NK-92 (cell line): ENCODE results near the gene CROT.

Source experiments
- DNase-seq: peaks from one replicate; lab custom pipeline; 2025; ENCODE audit not compliant: unreplicated experiment; lab: John Stamatoyannopoulos, UW

Gene CROT

GRCh38 chr7:87413029-87413428 lies 67.6 kb downstream of the CROT start:
- DNase-seq, result no peak

- no peak for DNase-seq
Observed at GRCh38 chr7:87413951-87414793, 68.7 kb downstream of the CROT start.

- no peak for DNase-seq
Observed at GRCh38 chr7:87414794-87415188, 69.3 kb downstream of the CROT start.

- DNase-seq, result no peak
Observed at GRCh38 chr7:87416682-87417587, 71.5 kb downstream of the CROT start.

GRCh38 chr7:87420173-87420572 lies 74.7 kb downstream of the CROT start:
- DNase-seq, result no peak

GRCh38 chr7:87424075-87424474 lies 78.6 kb downstream of the CROT start:
- DNase-seq, result no peak

- no peak for DNase-seq
Observed at GRCh38 chr7:87426160-87426559, 80.7 kb downstream of the CROT start.

- no peak for DNase-seq
Observed at GRCh38 chr7:87427288-87427687, 81.8 kb downstream of the CROT start.

- DNase-seq, result no peak
Observed at GRCh38 chr7:87432536-87432935, 87.1 kb downstream of the CROT start.

- no peak for DNase-seq
Observed at GRCh38 chr7:87435546-87435945, 90.1 kb downstream of the CROT start.

- DNase-seq, result no peak
Observed at GRCh38 chr7:87445897-87446296, 100.4 kb downstream of the CROT start.

GRCh38 chr7:87447116-87447635 lies 101.7 kb downstream of the CROT start:
- no peak for DNase-seq

- no peak for DNase-seq
Observed at GRCh38 chr7:87448388-87448787, 102.9 kb downstream of the CROT start.
